Measurements from ENCODE around the gene TMEM9B.
"Not testable (repeated sequence)": the region's sequence is repeated elsewhere in the genome, so short reads cannot be mapped to it uniquely, and the experiment has no call there.

GRCh38 chr11:9009538-9009937, 45.3 kb upstream of the TMEM9B start:
- TF ChIP-seq CTCF (IDR thresholded peaks at IDR 0.05; ENCODE audit: poor library complexity, severe bottlenecking); POLR2AphosphoS5 (IDR thresholded peaks at IDR 0.05); TAF1 (IDR thresholded peaks at IDR 0.05; ENCODE audit: low read depth); EP300 (conservative IDR thresholded peaks at IDR 0.05; ENCODE audit: poor library complexity, severe bottlenecking); REST (IDR thresholded peaks at IDR 0.05; ENCODE audit: borderline replicate concordance): not testable (repeated sequence)
